HG02938 (cell line): ENCODE results near the gene KCNQ2.
"Not testable (repeated sequence)": the region's sequence is repeated elsewhere in the genome, so short reads cannot be mapped to it uniquely, and the experiment has no call there.

Experiments
- ATAC-seq: cut with Tn5 transposase; IDR thresholded peaks from one replicate; pipeline ENCODE4 v1.9.1; 2021; ENCODE audit warnings: mild to moderate bottlenecking, moderate library complexity; ENCODE audit not compliant: unreplicated experiment

Gene KCNQ2

DNA sequence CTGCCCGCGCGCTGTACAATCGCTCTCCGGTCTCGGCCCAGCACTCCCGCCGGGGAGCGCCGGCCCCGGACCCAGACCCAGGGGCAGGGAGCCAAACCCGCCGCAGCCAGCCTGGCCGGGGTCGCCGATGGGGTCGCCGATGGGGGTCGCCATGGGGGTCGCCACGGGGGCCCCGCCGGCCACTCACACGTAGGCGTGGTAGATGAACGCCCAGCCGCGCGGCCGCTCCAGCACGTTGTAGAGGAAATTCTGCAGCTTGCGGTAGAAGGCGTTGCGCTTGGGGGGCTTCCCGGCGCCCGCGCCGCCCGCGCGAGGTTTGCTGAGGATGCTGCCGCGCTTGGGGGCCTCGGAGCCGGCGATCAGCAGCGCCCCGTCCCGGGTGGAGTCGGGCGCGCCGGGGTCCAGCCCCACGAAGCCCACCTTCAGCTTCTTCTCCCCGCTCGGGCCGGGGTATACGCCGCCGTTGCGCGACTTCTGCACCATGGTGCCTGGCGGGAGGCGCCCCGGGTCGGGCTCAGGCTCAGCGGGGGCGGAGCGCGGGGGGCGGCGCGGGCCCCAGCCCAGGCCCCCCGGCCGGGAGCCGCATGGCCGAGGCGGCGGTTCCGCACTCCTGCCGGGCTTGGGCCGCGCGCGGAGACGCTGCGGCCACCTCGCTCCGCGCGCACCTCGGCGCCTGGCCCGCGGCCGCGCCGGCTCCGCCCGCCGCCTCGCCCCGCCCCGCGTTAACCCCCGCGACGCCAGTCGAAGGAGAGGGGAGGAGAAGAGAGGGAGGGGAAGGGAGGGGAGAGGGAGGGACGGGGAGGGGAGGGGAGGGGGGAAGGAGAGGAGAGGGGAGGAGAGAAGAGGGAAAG is at the start of gene KCNQ2:
Gene KCNQ2 (minus strand): TSS at position 675 of the 851 bp plus-strand sequence. CDS start 192 bp downstream, at position 483.
- no peak for ATAC-seq

DNA sequence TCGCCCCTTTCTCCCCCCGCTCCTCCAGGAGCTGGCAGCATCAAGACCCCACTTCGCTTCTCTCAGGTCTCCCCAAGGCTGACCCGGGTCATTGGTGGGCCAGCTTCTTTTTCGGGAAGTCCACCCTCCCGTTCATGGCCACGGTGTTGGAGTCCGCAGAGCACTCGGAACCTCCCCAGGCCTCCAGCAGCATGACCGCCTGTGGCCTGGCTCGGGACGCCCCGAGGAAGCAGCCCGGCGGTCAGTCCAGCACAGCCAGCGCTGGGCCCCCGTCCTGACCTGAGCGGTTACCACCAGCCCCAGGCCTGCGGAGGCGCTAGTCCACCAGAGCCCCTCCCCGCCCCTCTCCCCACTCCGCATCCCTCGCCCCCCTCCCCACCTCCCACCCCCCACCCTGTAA is 49.1 kb upstream of the KCNQ2 start:
- ATAC-seq, result no peak

DNA sequence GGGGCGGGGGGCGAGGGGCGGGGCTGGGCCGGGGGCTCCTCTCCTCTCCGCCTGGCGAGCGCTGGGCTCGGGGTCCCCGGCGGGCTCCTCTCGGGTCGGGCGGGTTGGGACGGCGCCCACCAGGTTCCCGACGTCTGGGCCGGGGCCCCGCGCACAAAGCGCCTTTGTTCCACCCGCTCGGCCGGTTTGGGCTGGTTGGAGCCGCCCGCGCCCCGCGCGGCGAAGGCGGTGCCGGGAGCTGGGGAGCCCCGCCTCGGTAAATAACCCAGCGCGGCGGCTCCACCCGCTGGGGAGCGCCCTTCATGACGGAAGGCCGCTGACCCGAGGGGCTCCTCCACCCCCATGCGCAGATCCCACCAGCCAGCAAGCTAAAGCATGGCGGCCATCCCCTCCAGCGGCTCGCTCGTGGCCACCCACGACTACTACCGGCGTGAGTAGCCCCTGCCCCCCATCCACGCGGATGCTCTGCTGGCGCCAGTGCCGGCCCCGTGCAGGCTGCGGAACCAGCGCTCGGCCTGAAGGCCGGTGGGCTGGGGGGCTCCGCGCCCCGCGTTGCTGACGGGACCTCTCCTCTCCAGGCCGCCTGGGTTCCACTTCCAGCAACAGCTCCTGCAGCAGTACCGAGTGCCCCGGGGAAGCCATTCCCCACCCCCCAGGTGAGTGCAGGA is 48.6 kb upstream of the KCNQ2 start:
- peak; percentile 34 for ATAC-seq

DNA sequence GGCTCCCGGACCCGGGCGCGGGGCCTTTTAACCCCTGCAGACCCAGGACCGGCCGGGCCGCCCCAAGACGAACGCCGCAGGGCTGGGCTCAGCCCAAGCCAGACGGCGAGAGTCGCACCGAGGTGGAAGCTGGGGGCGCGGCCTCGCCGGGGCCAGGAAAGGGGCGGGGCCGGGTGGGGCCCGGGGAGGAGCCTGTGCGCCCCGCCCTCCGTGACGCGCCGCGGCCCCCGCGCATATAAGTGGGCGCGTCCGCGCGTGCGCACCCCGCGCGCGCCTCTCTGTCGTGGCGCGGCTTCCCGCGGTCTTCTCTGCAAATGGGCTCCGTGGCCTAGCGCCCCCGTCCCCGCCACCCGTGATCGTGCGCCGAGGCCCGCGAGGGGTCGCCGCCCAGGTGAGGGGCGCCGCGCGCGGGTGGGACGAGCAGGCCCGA is 48.1 kb upstream of the KCNQ2 start, which contains the start of gene PPDPF:
Gene PPDPF (plus strand): TSS at position 262 of the 430 bp plus-strand sequence. CDS start 544 bp downstream, outside the sequence.
- peak; percentile 55 for ATAC-seq

DNA sequence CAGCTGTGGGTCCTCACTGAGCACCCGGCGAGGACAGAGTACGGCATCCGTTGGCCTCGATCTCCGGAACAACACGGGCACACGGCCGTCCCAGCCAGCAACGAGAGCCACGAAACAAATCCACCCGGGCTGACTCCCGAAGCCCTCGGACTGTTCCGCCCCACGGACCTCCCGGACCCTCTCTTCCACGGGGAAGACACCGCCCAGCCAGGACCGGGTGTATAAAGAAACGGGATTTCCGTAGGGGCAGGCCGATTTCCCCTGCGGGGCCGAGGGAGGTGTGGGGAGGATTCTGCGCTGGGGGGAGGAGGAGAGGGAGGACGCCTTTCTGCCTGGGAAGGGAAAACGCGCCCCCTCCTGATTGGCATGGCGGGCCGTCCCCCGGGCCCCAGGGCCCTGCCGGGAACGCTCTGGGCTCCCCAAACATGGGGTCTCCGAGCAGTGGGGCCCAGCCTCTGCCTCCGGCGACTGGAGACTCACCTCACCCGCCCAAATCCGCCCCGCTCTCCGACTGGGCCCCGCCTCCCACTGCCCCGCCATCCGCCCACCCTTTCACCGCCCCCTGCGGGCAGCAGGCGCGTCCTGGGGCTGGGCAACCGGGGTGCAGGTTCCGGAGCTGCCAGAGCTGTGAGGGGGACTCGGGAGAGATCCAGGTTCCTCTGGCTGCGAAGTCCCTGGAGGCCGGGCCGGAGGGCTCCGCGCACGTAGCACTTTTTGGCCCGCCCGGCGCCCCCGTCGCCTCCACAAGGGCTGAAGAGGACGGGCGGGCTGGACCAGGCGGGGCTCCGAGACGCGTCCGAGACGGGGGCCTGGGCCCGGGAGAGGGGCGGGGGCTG is 47.4 kb upstream of the KCNQ2 start:
- ATAC-seq, result peak; percentile 41

DNA sequence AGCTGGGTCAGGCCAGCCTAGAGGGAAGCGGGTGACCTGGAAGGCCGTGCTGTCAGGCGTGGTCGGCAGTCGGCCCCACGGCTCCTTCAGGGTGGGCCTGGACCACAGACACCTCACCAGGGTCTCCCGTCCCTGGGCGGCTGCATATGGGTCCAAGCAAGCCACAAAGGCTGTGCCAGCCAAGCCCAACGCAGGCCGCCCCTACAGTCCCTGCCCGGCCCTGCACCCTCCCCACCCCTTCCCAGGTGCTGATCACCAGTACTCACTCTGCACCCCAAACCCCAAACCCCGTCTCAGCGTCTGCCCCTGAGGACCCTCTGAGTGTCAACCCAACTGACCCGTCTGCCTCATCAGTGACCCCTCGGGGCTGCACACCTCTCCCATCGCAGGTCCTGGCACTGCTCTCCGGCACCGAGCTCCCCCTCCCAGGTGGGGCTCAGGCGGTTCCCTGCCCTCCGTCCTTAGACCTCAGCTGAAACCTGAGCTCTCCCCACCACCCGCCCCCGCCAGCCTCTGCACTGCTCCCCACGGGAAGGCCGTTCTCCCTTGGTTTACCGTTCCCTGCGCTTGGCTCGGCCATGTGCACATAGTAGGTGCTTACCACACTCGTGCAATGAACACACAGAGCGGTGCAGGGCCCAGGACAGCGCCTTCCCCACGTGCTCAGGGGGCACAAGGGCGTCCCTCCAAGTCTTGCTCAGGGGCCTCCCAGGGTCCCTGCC is 46.7 kb upstream of the KCNQ2 start:
- no peak for ATAC-seq

DNA sequence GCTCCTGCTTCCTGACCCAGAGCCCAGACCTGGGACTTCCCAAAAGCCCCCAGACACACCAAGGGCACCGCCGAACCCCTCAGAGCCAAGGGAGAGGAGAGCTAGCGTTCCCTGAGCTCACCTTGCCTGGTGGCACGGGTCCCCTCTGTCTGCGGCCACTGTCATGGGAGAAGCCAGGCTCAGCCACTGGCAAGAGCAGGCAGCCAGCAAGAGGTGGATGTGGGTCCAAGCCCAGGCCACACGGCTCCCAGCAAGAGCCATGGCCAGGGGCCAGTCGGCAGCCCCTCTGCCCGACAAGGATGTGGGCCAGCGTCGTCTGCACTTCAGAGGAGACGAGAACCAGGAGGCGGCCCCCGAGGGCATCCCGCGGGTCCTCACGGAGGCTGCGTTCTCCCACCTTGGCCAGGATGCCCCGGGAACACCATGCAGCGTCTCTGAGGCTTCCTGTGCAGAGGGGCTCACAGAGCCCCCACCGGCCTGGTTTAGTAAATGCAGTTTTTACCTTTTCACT is 46.0 kb upstream of the KCNQ2 start:
- ATAC-seq, result no peak

DNA sequence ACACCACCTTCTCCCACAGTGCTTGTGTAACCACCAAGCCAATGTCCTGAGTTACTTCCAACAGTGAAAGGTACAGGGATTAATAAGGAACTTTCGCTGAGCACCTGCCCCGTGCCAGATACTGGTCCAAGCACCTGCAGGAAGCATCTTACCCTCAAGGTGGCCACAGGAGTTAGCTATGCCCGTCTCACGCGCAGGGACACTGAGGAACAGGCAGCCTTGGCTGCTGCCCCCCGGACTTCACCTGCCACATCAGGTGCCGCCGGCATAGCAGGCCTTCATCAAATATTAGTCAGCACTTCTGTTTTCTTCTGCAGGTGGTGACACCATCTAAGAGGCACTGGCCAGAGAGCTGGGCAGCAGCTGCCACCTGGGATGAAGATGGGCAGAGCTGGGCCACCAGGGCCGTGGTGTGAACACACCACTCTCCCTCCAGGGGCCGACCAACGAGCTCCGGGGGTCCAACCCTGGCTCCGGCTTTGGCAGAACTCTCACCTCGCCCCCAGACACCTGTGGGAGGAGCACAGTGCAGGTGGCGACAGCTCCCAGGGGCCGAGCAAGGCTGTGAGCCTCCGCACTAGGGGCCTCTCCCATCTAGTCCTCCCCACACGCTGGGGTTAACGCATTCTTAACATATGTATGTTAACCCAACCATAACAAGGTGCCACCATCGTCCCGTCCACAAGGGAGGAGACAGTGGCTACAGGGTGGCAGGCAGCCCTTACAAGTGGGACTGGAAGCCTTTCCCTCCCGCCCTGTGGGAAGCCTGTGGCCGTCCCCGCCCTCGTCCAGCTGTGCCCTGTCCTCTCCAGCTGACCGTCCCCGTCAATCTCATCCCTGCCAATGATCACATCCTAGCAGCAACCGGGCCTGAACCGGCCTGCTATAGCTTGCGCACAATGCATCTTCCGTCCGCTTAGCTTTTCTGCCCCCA is 45.2 kb upstream of the KCNQ2 start:
- ATAC-seq, result no peak

DNA sequence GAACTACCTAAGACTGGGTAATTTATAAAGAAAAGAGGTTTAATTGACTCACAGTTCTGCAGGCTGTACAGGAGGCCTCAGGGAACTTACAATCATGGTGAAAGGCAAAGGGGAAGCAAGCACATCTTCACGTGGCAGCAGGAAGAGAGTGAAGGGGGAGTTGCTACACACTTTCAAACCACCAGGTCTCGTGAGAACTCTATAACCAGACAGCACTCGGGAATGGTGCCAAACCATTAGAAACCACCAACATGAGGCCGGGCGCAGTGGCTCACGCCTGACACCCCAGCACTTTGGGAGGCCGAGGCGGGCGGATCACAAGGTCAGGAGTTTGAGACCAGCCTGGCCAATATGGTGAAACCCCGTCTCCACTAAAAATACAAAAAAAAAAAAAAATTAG is 42.1 kb upstream of the KCNQ2 start:
- not testable (repeated sequence) for ATAC-seq

DNA sequence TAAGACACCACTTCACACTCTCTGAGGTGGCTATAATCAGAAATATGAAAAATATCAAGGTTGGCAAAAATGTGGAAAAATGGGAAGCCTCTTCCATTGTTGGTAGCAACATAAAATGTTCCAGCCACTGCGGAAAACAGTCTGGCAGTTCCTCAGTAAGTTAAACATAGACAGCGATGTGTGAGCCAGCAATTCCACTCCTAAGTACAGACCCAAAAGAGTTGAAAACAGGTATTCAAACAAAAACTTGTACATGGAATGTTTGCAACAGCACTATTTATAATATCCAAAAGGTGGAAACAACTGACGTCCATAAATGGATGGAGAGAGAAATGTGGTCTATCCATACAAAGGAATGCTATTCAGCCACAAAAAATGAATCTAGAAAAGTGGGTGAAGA is 40.8 kb upstream of the KCNQ2 start:
- no peak for ATAC-seq

DNA sequence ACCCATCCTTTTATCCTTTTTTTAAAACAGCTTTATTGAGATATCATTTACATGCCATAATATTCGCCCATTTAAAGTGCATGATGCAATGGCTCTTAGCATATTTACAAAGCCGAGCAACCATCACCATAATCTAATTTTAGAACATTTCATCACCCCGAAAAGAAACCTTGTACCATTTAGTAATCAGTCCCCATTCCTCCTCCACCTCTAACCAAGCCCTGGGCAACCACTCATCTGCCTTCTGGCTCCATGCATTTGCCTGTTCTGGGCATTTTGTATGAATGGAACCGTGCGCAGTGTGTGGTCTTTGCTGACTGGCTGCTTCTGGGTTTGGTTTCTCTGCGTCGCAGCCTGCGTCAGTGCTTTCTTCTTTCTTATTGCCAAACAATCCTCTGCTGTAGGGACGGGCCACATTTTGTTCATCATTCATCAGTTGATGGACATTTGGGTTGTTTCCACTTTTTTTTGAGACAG is 36.7 kb upstream of the KCNQ2 start:
- ATAC-seq, result no peak

DNA sequence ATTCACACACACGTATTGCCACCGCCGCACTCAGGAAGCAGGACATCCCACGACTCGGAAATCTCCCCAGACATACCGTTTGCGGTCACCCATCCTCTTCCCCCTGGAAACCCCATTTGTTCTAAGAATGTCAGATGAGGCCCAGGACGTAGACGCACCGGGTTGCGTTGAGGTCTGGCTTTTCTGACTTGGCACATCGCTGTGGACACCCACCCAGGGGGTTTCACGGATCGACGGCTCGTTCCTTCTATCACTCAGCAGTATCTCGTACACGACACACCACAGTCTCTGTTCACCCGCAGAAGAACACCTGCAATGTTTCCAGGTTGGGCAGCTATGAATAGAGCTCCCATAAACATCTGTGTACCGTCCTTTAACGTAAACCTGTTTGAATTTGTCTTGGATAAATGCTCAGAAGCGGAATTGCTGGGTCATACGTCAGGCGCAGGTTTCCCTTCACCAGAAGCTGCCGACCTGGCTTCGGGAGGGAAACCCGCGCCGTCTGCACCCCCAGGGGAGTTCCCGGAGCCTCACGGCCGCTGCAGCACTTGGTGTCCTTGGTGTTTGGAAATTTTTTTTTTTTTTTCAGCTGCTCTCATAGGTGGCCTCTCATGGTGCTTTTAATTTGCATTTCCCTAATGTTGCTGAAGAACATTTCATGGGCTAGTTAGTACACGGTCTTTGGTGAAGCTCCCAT is 35.8 kb upstream of the KCNQ2 start:
- no peak for ATAC-seq

DNA sequence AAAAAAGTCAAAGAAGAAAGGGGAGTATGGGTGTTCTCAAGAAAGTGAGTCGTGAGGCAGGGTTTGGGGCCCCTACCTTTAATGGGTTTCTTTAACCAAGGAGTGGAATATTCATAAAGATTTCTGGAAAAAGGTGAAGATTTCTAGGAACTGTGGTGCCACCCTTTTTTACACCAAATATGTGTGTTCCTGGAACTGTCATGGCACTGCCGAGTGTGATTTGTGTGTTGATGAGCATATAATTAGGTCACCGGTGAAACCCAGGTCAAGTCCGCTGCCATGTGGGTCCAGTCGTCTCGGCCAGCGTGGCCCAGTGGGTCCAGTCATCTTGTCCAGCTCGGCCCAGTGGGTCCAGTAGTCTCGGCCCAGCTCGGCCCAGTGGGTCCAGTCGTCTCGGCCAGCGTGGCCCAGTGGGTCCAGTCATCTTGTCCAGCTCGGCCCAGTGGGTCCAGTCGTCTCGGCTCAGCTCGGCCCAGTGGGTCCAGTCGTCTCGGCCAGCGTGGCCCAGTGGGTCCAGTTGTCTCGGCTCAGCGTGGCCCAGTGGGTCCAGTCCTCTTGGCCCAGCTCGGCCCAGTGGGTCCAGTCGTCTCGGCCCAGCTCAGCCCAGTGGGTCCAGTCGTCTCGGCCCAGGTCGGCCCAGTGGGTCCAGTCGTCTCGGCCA is 34.8 kb upstream of the KCNQ2 start:
- ATAC-seq, result no peak

DNA sequence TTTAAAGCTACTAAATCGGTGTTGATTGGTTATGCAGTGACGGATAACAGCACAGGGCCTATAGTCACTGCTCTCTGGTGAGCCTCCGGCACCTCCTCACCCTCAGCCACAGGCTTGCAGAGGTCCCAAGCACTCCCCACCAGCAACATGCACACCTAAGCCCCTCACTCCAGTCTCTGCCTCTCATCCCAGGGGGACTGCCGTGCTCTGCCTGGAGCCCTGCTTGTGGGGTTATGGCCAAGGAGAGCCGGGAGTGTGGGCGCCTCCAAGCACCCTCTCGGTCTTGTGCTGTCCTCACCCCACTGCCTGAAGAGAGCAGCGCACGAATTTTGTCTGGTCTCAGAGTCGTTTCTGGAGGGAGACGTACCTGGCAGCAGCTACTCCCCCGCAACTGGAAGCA is 33.3 kb upstream of the KCNQ2 start:
- ATAC-seq, result no peak

DNA sequence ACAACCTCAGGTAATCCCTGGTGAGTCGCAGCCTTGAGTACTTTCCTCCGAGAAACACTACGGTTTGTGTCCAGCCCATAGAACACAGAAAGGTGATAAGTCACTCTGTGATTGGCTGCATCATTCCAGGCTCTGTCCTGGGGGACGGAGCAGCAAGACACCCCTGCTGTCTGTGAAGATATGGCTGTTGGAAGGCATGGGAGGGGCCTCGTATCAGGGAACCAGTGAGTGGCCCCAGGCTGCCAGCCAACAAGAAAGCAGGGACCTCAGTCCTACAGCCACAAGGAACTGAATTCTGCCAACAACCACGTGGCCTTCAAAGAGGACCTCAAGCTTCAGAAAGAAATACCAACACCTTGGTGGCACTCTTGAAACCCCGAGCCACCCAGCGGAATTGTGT is 32.8 kb upstream of the KCNQ2 start:
- no peak for ATAC-seq

DNA sequence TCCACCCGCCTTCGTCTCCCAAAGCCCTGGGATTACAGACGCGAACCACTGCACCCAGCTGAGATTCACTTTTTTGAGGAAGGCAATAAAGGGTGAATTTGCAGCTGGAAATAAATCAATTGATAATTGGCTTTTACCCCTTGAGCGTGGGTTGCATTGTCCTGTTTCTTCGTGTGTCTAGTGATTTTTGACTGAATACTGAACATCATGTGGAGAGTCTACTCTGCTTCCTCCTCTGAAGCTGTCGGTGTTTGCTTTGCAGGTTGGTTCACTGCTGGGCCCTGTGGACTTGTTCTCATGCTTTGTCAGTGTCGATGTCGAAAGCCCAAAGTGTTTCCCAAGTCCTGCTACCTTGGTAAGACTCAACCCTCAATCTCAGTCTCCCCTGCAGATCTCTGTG is 32.2 kb upstream of the KCNQ2 start:
- no peak for ATAC-seq

DNA sequence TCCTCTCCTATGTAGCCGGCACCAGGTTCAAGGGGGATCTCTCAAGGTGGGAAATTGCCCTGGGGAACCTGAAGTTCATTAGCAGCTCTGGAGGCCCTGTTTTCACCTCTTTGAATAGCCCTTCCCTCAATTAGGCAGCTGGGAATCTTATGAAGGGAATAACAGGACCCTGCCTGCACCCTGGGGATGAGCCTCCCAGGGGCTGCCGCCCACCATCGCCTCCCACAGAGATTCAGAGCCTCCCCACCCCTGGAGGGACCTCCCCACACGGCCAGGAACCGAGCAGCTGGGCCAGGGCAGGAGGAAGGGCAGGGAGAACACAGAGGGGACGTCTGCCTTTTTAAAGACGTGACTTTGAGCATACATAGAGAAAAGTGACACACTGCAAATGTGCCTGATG is 31.1 kb upstream of the KCNQ2 start:
- no peak for ATAC-seq

DNA sequence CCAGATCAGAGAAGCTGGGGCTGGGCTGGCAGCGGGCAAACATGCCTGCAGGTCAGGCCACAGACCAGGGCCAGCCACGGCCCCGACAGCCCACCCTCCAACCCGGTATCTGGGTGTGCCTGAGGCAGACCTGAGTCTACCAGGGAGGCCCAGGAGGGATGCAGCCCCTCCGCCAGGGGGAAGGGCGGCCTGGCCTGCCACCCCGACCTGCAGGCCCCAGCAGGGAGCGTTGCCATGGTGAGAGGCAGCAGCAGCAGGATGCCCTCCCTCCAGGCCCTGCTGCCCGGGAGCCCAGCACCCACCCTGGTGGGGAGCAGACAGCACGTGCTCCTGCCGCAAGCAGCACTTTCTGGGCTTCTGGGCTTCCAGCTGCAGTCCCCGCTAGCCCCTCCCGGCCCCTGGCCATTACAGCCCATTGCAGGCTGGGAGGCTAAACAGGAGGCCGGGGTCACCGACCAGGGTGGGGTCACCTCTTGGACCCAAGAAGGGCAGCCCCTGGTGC is 30.3 kb upstream of the KCNQ2 start:
- no peak for ATAC-seq
